ENCODE measurements around the gene FAM234B. TPM values are rescaled to one million over a fixed set of nuclear protein-coding genes. Genes with fewer than 3 reads are reported as not detected.

The FAM234B gene
- total RNA-seq, 1 experiment from 2014 or later, result 25.9 TPM

GRCh38 chr12:13091832-13092231 lies 47.7 kb downstream of the FAM234B start:
- CTCF ChIA-PET, result no interaction called here
- Mint-ChIP-seq H3K27ac (0 out of 2 replicates have a peak overlapping the region, but pooled peaks have one; percentile 1), H3K4me1 (peaks cover 61% of the 10 kb centered on the region), H3K36me3 (no peaks in the 10 kb centered on the region), H3K4me3 (no peak overlapping the region), H3K9me3 (no peaks in the 10 kb centered on the region), H3K27me3 (ENCODE audit: low read depth) (no peaks in the 10 kb centered on the region)
- DNase-seq (ENCODE audit: low spot score), result no peak
- POLR2A ChIA-PET, result no interaction called here
- TF ChIP-seq, protein P1, sequence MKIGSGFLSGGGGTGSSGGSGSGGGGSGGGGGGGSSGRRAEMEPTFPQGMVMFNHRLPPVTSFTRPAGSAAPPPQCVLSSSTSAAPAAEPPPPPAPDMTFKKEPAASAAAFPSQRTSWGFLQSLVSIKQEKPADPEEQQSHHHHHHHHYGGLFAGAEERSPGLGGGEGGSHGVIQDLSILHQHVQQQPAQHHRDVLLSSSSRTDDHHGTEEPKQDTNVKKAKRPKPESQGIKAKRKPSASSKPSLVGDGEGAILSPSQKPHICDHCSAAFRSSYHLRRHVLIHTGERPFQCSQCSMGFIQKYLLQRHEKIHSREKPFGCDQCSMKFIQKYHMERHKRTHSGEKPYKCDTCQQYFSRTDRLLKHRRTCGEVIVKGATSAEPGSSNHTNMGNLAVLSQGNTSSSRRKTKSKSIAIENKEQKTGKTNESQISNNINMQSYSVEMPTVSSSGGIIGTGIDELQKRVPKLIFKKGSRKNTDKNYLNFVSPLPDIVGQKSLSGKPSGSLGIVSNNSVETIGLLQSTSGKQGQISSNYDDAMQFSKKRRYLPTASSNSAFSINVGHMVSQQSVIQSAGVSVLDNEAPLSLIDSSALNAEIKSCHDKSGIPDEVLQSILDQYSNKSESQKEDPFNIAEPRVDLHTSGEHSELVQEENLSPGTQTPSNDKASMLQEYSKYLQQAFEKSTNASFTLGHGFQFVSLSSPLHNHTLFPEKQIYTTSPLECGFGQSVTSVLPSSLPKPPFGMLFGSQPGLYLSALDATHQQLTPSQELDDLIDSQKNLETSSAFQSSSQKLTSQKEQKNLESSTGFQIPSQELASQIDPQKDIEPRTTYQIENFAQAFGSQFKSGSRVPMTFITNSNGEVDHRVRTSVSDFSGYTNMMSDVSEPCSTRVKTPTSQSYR (CRISPR knock-in tag; IDR thresholded peaks at IDR 0.05), result no peak
- TF ChIP-seq ZNF232 (CRISPR knock-in tag; IDR thresholded peaks at IDR 0.05) (no peak), ZNF219 (CRISPR knock-in tag; IDR thresholded peaks at IDR 0.05; ENCODE audit: borderline replicate concordance) (no peak), ATF1 (CRISPR knock-in tag; IDR thresholded peaks at IDR 0.05) (no peak), MLX (CRISPR knock-in tag; IDR thresholded peaks at IDR 0.05) (no peak), ETV6 (CRISPR knock-in tag; IDR thresholded peaks at IDR 0.05) (no peak), MYBL2 (CRISPR knock-in tag; IDR thresholded peaks at IDR 0.05) (no peak), GABPB1 (CRISPR knock-in tag; IDR thresholded peaks at IDR 0.05) (no peak), ZNF532 (CRISPR knock-in tag; IDR thresholded peaks at IDR 0.05; ENCODE audit: borderline replicate concordance) (no peak)
- TF ChIP-seq, protein P2, sequence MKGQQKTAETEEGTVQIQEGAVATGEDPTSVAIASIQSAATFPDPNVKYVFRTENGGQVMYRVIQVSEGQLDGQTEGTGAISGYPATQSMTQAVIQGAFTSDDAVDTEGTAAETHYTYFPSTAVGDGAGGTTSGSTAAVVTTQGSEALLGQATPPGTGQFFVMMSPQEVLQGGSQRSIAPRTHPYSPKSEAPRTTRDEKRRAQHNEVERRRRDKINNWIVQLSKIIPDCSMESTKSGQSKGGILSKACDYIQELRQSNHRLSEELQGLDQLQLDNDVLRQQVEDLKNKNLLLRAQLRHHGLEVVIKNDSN (CRISPR knock-in tag; IDR thresholded peaks at IDR 0.05), result no peak
- ATAC-seq, result no peak

DNA sequence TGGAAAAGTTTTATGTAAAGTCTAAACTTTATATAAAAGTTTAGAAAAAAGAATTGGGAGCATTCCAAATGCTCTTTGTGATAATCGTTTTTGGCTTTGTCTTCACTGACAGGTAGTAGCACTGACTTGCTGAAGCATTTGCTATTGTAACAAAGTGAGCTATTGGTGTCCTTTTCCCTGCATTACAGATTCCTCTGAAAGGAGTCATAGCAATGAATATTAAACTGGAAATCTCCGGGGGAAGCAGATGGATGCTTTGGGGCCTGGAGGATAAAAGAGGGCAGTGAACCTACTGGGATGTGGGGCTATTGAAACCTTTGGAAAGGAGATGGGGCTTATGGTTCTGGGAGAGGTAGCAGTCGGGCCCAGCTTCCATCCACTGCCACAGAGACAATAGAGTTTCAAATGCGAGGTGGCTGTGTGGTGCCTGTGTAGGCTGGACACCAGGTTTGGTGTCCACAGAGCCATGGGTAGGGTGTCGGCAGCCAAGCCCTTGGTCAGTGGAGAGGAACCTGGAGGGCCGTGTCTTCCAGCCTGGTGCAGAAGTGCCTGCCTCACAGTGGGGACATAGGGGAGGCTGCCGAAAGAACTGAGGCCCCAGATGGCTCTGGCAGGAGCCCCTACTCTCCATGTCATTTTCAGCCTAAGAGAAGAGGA lies 49.1 kb downstream of the FAM234B start:
- CTCF ChIA-PET, result interaction anchor here (0.8 to 1.3 kb wide), 4 partner anchors 14 to 119 kb away, joined by 3 to 5 read pairs (median 4); no protein-coding TSS in a partner anchor
- H3K4me1 Mint-ChIP-seq, result peaks cover 51% of the 10 kb centered on the region
- TF ChIP-seq, protein P3, sequence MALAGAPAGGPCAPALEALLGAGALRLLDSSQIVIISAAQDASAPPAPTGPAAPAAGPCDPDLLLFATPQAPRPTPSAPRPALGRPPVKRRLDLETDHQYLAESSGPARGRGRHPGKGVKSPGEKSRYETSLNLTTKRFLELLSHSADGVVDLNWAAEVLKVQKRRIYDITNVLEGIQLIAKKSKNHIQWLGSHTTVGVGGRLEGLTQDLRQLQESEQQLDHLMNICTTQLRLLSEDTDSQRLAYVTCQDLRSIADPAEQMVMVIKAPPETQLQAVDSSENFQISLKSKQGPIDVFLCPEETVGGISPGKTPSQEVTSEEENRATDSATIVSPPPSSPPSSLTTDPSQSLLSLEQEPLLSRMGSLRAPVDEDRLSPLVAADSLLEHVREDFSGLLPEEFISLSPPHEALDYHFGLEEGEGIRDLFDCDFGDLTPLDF (CRISPR knock-in tag; IDR thresholded peaks at IDR 0.05), result no peak
- TF ChIP-seq CBFB (CRISPR knock-in tag; IDR thresholded peaks at IDR 0.05; ENCODE audit: low read depth) (no peak), ZBTB21 (CRISPR knock-in tag; IDR thresholded peaks at IDR 0.05; ENCODE audit: borderline replicate concordance) (no peak), RELA (CRISPR knock-in tag; IDR thresholded peaks at IDR 0.05; ENCODE audit: borderline replicate concordance) (no peak), IRF2 (CRISPR knock-in tag; IDR thresholded peaks at IDR 0.05; ENCODE audit: borderline replicate concordance, low read depth) (no peak), ZNF416 (CRISPR knock-in tag; IDR thresholded peaks at IDR 0.05) (no peak), ATF1 (CRISPR knock-in tag; IDR thresholded peaks at IDR 0.05) (no peak), ATF3 (CRISPR knock-in tag; conservative IDR thresholded peaks at IDR 0.05) (no peak), ZNF317 (CRISPR knock-in tag; IDR thresholded peaks at IDR 0.05; ENCODE audit: borderline replicate concordance, low read depth) (no peak), RORB (CRISPR knock-in tag; IDR thresholded peaks at IDR 0.05) (no peak), ZNF512 (CRISPR knock-in tag; IDR thresholded peaks at IDR 0.05; ENCODE audit: borderline replicate concordance) (no peak)
- TF ChIP-seq, protein P4, sequence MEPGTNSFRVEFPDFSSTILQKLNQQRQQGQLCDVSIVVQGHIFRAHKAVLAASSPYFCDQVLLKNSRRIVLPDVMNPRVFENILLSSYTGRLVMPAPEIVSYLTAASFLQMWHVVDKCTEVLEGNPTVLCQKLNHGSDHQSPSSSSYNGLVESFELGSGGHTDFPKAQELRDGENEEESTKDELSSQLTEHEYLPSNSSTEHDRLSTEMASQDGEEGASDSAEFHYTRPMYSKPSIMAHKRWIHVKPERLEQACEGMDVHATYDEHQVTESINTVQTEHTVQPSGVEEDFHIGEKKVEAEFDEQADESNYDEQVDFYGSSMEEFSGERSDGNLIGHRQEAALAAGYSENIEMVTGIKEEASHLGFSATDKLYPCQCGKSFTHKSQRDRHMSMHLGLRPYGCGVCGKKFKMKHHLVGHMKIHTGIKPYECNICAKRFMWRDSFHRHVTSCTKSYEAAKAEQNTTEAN (CRISPR knock-in tag; IDR thresholded peaks at IDR 0.05), result no peak

More for the DNA sequence above, 49.1 kb downstream of the FAM234B start:
- H3K4me3 Mint-ChIP-seq, result no peak overlapping the region
- no peaks in the 10 kb centered on the region for H3K9me3 Mint-ChIP-seq
- POLR2A ChIA-PET, result no interaction called here
- H3K27ac Mint-ChIP-seq, result no peak overlapping the region
- H3K36me3 Mint-ChIP-seq, result no peaks in the 10 kb centered on the region
- no peaks in the 10 kb centered on the region for H3K27me3 Mint-ChIP-seq (ENCODE audit: low read depth)
- ATAC-seq (no peak), DNase-seq (ENCODE audit: low spot score) (no peak)

All from WTC11 (cell line).